Progenitor cell of endocrine pancreas (in vitro differentiated cells): ENCODE results near the gene ARHGAP1. TPM values are rescaled to one million over a fixed set of nuclear protein-coding genes. Genes with fewer than 3 reads are reported as not detected.

ENCODE experiments used
- DNase-seq: peaks from one replicate; pipeline ENCODE4 v3.0.0; 2021; ENCODE audit warnings: low spot score; ENCODE audit not compliant: unreplicated experiment
- H3K27ac Mint-ChIP-seq: 2 replicates; pipeline ENCODE4 v1.8.0; 2021; ENCODE audit warnings: mild to moderate bottlenecking, moderate library complexity, mixed read lengths
- H3K27me3 Mint-ChIP-seq: 2 replicates; pipeline ENCODE4 v1.8.0; 2021; ENCODE audit warnings: mixed read lengths
- H3K36me3 Mint-ChIP-seq: 2 replicates; pipeline ENCODE4 v1.8.0; 2022; ENCODE audit warnings: mixed read lengths; ENCODE audit not compliant: insufficient read depth
- H3K4me1 Mint-ChIP-seq: 2 replicates; pipeline ENCODE4 v1.8.0; 2021; ENCODE audit warnings: low read depth, mixed read lengths
- H3K4me3 Mint-ChIP-seq: 2 replicates; pipeline ENCODE4 v1.8.0; 2021; ENCODE audit warnings: low read depth, mild to moderate bottlenecking, moderate library complexity, mixed read lengths
- H3K9me3 Mint-ChIP-seq: 2 replicates; pipeline ENCODE4 v1.8.0; 2021; ENCODE audit warnings: low read depth, mixed read lengths
- CTCF ChIP-seq: fragments of 200-600 bp; sonication (generic); IDR thresholded peaks from one replicate; pipeline ENCODE4 v1.5.0; 2021; ENCODE audit warnings: antibody characterized with exemption, mild to moderate bottlenecking; ENCODE audit not compliant: unreplicated experiment
- total RNA-seq: library from RNA; stranded (reverse); gene quantifications from 2 replicates; pipeline ENCODE4 v1.2.1, GENCODE V29; 2021

ARHGAP1 gene
- total RNA-seq, 1 donor from 2014 or later: 39.8 TPM

- Mint-ChIP-seq H3K4me1 (peaks cover 9% of the 10 kb centered on the region), H3K36me3 (peaks cover 18% of the 10 kb centered on the region), H3K27ac (no peak overlapping the region), H3K9me3 (peaks cover 3% of the 10 kb centered on the region), H3K27me3 (no peaks in the 10 kb centered on the region), H3K4me3 (no peak overlapping the region)
- TF ChIP-seq CTCF: no peak
- DNase-seq: no peak
Observed at GRCh38 chr11:46628961-46629360, 71.5 kb downstream of the ARHGAP1 start.

Other genes with a start within 250 kb of the ARHGAP1 start
- gene AMBRA1, start 106.6 kb downstream of the ARHGAP1 start, total RNA-seq: 44.0 and 45.3 TPM in 2 replicates
- 7.9 and 9.0 TPM in 2 replicates for gene HARBI1, start 83.4 kb downstream of the ARHGAP1 start, total RNA-seq
- gene ATG13, start 83.1 kb downstream of the ARHGAP1 start, total RNA-seq: 65.6 and 69.8 TPM in 2 replicates
- 11.6 and 13.7 TPM in 2 replicates for gene ZNF408, start 412 bp upstream of the ARHGAP1 start, total RNA-seq
- gene F2, start 18.6 kb upstream of the ARHGAP1 start, total RNA-seq: 21.8 and 22.8 TPM in 2 replicates
- 146 and 151 TPM in 2 replicates for gene CKAP5, start 145.7 kb upstream of the ARHGAP1 start, total RNA-seq
- gene LRP4, start 217.9 kb upstream of the ARHGAP1 start, total RNA-seq: 8.7 and 11.0 TPM in 2 replicates
- gene CSTPP1, start 236.1 kb upstream of the ARHGAP1 start, total RNA-seq: 63.3 and 66.1 TPM in 2 replicates